Measurements from ENCODE around the gene SRRM3.
"Not testable (repeated sequence)": the region's sequence is repeated elsewhere in the genome, so short reads cannot be mapped to it uniquely, and the experiment has no call there.

GRCh38 chr7:76308874-76309273 lies 107.2 kb downstream of the SRRM3 start:
- TF ChIP-seq POLR2A, CTCF (IDR thresholded peaks at IDR 0.05): not testable (repeated sequence)
